IPS DF 4.7 (cell line): Measurements from ENCODE around the gene LARP1.
A peak's percentile ranks its signal among the peaks of the same experiment; 100 is the strongest.
"Not testable (repeated sequence)": the region's sequence is repeated elsewhere in the genome, so short reads cannot be mapped to it uniquely, and the experiment has no call there.

Experiments used
- DNase-seq: peaks from one replicate; pipeline ENCODE4 v3.0.0-alpha.2; 2013; ENCODE audit warnings: low spot score; ENCODE audit errors: extremely low read depth

LARP1 gene

DNA sequence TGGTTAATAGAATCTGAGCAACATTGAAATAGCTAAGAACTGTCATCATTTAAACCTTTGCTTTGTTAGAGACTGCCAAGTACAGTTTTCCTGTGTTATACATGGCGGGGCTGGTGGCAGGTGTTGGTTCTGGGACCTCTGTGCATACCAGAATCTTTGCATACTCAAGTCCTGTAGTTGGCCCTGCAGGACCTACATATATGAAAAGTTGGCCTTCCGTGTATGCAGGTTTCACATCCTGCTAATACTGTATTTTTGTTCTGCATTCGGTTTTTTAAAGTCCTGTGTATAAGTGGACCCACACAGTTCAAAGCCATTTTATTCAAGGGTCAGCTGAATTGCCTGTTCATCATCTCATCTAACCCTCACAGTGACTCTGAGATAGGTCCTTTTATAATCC, 36.4 kb downstream of the LARP1 start:
- DNase-seq = no peak

DNA sequence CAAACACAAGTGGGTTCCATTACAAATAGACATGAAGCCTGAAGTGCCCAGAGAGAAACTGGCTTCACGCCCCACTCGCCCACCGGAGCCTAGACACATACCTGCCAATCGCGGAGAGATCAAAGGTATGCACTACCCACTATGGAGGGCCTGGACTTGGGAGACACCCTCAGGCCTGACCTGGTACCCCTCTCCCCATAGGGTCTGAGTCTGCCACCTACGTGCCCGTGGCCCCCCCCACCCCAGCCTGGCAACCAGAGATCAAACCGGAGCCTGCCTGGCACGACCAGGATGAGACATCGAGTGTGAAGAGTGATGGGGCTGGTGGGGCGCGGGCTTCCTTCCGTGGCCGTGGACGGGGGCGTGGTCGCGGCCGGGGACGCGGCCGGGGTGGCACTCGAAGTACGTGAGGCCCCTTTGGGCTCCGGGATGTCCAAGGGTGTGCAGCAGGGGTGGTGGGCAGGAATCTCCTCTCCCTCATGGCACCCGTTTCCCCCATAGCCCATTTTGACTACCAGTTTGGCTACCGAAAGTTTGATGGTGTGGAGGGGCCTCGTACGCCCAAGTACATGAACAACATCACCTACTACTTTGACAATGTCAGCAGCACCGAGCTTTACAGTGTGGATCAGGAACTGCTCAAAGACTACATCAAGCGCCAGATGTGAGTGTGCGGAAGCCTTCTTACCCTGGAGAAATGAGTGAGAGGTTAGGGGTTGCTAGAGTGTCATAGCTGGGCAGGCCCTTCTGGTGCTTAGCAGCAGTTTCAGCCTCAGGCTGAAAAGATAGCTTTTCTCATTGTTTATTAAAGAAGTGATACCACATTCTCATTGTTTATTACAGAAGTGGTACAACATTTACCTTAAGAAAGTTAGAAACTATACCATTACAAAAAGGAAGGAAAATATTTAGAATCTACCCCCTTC, 38.7 kb downstream of the LARP1 start:
- DNase-seq = no peak

DNA sequence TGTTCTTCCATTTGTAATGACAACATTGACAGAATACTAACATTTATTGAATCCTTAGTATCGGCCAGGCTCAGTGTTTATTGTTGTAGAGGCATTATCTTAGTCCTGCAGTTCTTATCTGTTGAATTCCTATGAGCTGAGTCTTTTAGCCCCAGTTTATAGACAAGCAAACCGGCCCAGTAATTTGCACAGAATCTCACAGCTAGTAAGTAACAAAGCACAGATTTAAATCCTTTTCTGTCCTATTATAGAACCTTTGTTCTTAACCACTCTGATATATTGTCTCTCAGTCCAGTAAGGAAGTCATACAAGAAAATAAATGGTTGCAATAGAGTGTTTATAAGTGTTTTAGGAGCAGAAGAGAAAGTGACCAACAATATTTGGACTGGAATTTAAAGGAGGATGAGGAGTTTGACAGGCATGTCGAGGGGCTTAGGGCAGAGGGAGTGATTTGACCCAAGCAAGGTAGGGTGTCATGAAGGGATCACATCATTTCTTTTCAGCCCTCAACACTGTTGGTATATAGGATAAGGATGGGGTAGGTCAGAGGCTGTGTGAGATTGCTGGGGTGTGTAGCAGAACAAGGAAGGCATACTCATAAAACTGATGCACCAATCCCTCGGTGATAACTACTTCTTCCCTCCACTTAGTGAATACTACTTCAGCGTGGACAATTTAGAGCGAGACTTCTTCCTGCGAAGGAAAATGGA, 39.5 kb downstream of the LARP1 start:
- DNase-seq = no peak

DNA sequence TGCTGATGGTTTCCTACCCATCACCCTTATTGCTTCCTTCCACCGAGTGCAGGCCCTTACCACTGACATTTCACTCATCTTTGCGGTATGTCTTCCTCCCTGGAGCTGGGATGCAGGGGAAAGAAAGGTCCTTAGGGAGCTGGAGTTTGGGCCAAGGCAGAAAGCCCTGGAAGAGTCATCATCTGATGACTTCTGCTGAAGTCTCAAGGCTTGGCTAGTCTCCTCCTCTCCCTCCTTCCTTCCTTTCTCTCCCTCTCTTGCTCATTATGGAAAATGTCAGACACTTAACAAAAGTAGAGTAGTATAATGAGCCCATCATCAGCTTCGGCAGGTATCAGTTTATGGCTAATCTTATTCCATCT, 40.0 kb downstream of the LARP1 start:
- DNase-seq = no peak

DNA sequence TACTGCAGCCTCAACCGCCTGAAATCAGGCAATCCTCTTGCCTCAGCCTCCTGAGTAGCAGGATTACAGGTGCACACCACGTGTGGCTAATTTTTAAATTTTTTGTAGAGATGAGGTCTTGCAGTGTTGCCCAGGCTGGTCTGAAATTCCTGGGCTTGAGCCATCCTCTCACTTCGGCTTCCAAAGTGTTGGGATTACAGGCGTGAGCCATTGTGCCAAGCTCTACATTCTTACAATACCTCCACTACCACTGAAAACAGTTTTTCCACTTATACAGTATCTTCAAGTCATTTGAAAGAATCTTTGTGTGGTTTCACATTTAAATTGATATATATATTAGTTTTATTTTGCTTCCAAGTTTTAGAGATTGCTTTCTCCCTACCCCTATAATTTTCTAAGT, 42.6 kb downstream of the LARP1 start:
- DNase-seq = no peak

DNA sequence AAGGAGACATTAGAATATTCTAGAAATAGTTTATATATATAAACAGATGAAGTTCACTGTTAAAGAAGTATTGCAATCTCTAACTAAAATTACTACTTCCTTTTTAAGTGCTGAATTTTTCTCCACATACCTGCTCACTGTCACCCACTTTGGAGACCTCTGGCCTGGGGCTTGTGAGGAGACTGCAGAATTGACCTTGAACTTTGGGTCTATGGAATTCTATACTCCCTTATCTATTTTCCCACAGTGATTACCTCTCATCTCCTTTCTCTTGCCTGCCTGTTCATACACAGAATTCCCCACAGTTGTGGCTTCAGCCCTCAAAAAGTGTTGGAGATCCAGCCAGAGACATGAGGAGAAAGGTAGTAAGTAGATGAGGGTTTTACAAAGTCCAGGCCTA, 45.4 kb downstream of the LARP1 start:
- no peak for DNase-seq

DNA sequence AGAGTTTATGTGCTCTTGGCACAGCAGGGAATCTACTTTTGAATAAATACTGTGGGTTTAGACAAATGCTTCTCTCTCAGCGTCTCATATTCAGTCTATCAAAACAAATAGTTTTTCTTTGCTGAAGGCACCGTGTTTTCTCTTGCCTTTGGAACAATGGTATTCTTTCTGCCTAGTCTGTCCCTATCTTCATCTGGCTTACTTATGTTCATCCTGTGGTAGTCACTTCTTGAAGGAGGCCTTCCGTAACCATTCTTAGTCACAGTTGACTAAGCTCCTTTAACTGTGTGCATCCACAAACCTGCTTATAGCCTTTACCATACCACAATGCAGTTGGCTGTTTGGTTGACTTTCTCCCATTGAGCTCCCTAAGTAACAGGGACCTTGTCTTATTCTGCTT, 45.9 kb downstream of the LARP1 start:
- DNase-seq = no peak

DNA sequence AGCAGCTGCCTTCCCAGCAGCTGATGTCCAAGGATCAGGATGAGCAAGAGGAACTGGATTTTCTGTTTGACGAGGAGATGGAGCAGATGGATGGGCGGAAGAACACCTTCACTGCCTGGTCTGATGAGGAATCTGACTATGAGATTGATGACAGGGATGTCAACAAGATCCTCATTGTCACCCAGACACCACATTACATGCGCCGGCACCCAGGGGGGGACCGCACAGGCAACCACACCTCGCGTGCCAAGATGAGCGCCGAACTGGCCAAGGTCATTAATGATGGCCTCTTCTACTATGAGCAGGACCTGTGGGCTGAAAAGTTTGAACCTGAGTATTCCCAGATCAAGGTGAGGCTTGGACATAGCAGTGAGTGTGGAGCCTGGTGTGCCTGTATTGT, 46.9 kb downstream of the LARP1 start:
- DNase-seq = no peak

DNA sequence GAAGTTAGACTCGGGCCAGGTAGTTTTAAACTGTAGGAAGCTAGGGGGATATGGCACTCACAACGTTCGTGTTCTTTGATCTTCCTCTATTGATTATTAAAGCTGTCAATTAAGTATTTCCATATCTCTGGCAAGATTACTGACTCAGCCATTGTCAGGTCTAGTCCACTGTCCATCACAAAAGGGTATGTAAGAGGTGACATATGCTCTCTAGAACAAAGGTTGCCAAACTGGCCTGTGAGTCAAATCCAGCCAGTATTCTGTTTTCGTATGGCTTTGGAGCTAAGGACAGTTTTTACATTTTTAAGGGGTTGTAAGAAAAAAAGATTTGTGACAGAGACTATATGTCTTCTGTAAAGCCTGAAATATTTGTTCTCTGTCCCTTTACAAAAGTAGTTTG, 51.0 kb downstream of the LARP1 start:
- DNase-seq = no peak

DNA sequence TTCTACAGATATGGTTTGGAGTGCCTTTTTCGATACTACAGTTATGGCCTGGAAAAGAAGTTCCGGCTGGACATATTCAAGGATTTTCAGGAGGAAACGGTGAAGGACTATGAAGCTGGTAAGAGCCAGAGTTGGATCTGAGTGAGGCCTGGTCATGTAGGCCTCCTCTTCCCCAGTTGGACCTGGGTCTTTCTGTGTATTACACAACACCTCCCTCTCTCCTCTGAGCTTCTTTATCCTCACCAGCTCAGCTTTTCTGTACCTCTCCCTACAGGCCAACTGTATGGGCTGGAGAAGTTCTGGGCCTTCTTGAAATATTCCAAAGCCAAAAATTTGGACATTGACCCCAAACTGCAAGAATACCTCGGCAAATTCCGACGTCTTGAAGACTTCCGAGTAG, 56.1 kb downstream of the LARP1 start:
- no peak for DNase-seq

DNA sequence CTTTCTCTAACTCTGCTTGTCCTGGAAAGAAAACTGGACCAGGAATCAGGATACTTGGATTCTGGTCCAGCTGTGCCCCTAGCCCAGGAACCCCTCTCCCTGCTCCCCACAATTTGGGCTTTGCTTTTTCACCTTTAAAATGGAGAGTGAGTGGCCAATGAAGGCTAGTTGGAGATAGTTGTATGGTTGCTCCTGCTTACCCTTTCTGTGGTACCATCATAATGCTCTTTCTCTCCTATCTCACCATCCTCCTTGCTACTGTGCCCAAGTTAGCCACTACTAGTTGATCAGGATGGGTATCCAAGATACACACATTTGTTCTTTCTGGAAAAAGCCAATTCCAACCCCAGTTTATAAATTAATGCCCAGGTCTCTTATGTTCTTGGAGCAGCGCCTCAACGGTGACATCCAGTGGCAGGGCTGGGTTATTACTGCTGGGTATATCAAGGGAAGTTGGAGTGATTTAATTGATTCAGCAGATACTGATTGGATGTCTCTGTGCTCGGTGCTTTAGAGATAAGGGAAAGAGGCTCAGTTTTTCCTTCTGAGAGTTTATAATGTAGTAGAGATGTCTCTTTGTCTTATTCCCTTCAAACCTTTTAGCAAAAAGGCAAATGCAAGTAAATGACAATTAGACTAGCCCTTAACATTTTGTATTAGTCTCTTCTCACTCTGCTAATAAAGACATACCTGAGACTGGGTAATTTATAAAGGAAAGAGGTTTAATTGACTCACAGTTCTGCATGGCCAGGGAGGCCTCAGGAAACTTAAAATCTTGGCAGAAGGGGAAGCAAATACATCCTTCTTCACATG, 56.7 kb downstream of the LARP1 start:
- peak; percentile 30 for DNase-seq

DNA sequence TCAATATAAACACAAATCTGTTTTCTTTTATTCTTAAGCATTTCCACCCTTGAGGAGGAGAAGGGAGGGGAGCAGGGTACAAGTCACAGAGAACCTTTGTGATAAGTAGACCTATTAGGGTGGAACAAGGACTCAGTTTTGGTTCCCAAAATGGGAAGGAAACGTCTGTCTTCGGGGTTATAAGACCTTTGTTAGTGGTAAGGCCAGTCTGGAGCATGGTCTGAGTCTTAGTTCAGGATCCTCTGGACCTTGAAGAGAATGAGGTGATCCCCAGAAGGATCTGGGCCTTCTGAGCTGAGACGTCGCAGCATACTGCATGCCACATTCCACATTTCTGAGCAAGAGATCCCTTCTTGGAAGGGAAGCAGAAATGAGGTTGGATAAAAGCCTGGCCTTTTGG, 58.0 kb downstream of the LARP1 start:
- DNase-seq = no peak

DNA sequence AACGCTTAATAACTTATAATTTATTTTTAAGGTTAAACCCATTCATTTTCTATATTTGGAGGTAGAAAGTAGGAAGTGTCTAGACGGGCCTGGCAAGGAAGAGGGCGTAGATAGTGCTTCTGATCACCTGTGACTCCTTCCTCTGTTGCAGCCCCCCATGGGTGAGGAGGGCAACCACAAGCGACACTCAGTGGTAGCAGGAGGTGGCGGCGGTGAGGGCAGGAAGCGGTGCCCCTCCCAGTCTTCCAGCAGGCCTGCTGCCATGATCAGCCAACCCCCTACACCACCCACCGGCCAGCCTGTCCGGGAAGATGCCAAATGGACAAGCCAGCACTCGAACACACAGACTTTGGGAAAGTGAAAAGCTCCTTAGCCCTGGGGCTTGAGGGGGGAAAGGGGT, 58.6 kb downstream of the LARP1 start:
- no peak for DNase-seq

DNA sequence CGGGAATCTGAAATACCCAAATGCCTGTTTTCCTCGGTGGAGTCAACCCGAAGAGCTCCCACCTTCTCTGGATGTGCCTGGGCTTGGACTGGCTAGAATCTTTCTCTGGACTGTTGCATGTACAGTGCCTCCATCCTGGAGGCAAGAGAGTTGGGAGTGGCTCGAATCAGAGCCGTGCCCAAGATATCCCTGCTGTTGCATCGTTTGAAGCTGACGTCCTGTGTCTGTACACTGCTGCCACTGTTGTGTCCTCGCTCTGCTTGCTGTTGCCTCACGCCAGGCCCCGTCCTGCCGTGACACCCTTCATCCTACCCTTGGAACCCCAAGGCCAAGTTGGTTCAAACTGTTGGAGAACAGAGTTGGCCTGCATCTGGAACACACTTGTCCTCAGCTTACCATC, 59.8 kb downstream of the LARP1 start:
- DNase-seq = no peak

DNA sequence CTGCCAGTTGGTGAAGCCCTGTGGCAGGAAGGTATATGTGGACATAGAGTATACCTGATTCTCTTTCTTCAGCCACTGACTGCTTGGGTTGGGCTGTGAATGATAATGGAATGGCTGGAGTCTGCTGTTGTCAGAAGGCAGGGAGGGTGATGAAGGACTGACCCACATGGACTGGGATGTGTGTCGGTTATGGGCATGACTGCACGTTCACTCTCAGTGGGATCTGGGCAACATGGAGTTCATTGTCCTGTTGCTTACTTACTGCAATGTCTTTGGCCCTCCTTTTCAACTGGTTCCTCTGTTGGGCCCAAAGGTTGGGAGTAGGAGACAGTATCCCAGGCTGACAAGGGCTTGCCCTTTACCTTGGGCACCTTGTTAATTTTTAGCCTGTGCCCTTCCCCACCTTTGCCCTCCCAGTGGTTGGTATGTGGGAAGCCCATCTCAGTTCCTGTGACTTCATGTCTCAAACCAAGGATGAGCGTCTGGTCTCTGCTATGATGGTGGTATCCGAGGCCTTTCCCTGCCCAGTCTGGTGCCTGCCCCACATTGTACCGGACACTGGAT, 60.6 kb downstream of the LARP1 start:
- DNase-seq = no peak

DNA sequence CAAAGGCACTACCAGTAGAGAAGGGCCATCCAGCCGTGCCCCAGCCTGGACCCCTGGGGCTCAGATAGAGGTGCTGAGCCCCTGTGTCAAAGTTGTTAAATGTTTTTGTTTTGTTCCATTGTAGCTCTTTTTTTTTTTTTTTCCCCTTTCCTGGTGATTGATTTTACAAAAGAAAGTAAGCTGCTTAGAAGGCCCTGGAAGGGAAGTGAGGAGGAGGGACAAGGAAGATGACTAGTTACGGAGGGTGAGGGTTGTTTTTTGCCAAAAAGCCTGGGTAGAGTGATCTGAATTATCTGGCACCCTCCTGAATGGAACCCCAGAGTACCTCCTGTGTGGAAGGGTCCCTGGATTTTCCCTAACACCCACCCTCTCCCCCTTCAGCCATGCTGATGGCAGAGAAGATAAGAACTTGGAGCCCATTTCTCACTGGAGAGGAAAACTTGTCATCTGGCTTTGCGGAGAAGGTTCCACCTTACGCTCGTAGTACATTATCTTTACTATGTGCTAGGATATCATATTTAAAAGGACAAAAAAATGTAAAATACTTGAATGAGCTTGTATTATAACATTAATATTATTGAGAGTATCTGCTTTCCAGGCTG, 61.8 kb downstream of the LARP1 start:
- no peak for DNase-seq

DNA sequence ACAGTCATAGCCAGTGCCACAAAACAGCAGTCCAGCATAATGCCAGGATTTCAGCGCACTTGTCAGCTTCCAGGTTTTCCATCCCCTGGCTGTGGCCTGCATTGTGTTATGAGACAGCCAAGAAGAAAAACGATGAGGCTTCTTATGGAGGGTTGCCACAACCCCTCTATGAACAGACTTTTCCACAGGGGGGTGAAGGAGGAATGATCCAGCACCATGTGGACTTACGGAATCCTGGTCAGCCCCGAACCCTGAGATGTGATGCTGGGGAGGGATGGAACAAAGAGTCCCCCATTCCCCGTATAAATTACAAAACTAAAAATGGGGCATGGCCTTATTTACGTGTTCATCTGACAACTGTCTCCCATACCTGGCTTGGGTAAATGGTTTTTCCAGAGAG, 62.6 kb downstream of the LARP1 start:
- no peak for DNase-seq

DNA sequence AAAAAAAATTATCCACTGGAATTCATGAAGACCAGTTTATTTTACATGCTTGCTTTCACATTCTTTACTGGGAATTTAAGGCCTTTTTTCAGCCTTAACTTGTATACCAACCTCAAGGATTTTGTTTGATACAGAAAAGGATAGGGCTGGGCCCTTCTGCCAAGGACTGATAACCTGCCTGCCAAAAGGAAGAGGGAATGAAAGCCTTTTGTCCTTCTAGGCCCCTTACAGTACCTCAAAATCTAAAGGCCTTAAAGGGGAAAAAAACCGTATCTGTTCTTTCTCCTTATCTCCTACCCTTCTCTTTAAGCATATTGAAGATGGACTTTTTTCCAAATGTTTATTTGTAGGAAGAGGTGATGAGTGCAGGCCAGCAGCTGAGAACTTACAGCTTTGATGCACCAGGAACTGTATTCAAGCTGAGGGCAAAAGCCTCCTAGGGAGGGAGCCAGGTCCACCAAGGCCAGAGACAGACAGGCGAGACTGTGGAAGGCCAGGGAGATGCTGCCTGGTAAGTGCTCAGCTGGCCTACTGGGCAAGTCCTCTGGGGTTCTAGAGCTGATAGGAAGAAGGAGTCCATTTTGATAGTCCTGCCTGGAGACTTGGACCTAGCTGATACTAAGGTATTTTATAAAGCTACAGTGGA, 63.4 kb downstream of the LARP1 start:
- DNase-seq = no peak

DNA sequence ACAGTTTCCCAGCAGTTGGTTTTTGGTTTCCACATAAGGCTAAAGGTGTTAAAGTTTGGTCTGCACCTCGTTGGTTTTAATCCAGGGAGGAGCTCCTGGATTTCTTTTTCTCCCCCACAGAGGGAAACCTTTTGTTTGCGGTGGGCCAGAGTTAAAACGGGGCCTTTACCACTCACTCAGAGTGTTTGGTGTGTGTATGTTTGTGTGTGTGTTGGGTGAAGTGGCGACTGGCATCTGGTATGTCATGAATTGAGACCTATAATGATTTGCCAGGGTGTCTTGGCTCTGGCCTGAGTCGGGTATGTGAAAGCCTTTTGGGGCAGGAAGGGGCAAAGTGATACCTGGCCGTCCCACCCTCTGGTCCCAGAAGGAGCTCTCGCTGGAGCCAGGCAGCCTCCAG, 64.4 kb downstream of the LARP1 start:
- DNase-seq = no peak

DNA sequence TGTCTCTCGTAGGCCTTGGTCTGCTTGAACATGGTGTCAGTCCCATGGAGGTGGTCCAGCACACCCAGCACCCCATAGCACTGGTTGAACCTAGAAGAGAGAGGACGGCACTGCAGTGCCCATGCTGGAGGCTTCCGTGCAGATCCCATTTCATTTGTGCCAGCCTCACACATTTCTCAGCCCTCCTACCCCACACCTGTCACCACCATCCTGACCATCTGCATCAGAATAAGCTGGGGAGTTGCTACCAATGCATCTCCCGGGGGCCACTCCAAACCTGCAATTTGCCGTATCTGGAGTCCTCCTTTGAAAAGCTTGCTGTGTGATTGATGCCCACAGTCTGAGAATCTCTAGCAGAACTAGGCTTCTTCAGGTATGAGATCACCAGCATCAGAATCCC, 65.2 kb downstream of the LARP1 start:
- no peak for DNase-seq

DNA sequence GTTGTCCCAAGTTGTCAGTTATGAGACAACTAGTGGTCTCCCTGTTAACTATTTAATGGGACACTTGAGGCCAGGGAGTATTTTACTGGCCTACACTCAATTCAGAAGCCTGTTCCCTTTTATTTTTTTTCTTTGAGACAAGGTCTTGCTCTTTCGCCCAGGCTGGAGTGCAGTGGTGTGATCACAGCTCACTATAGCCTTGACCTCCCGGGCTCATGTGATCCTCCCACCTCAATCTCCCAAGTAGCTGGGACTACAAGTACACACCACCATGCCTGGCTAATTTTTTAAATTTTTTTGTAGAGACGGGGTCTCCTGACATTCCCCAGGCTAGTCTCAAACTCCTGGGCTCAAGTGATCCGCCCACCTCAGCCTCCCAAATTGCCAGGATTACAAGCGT, 67.7 kb downstream of the LARP1 start:
- not testable (repeated sequence) for DNase-seq
